Trophoblast cell (in vitro differentiated cells and primary cell): ENCODE measurements around the gene SQSTM1.

Experiments
- DNase-seq, 2 donors: peaks; one replicate each; pipeline ENCODE4 v3.0.0-alpha.2; 2016
- H2AFZ ChIP-seq: 2 replicates; pipeline ENCODE4 v1.6.1; 2013; ENCODE audit warnings: low read length, moderate library complexity, mild to moderate bottlenecking; ENCODE audit not compliant: insufficient read depth, poor library complexity
- H2AK5ac ChIP-seq: 2 replicates; pipeline ENCODE4 v1.6.1; 2013; ENCODE audit warnings: mild to moderate bottlenecking, low read length
- H2BK120ac ChIP-seq: 2 replicates; pipeline ENCODE4 v1.6.1; 2013; ENCODE audit warnings: low read length, mild to moderate bottlenecking, moderate library complexity; ENCODE audit not compliant: insufficient read depth, poor library complexity
- H2BK12ac ChIP-seq: 2 replicates; pipeline ENCODE4 v1.6.1; 2013; ENCODE audit warnings: mild to moderate bottlenecking, low read length, moderate library complexity
- H2BK5ac ChIP-seq: 2 replicates; pipeline ENCODE4 v1.6.1; 2013; ENCODE audit warnings: low read length, low read depth, moderate library complexity, mild to moderate bottlenecking; ENCODE audit not compliant: poor library complexity
- H3K14ac ChIP-seq: 2 replicates; pipeline ENCODE4 v1.6.1; 2013; ENCODE audit warnings: mild to moderate bottlenecking, low read length
- H3K18ac ChIP-seq: 2 replicates; pipeline ENCODE4 v1.6.1; 2013; ENCODE audit warnings: mild to moderate bottlenecking, low read length
- H3K23ac ChIP-seq: 2 replicates; pipeline ENCODE4 v1.6.1; 2013; ENCODE audit warnings: low read length
- H3K27ac ChIP-seq: 2 replicates; pipeline ENCODE4 v1.5.1; 2013; ENCODE audit warnings: low read depth, mild to moderate bottlenecking, inconsistent platforms, low read length, moderate library complexity
- H3K27me3 ChIP-seq: 2 replicates; pipeline ENCODE4 v1.6.1; 2013; ENCODE audit warnings: inconsistent platforms, mild to moderate bottlenecking, low read length, moderate library complexity; ENCODE audit not compliant: insufficient read depth
- H3K36me3 ChIP-seq, 2 experiments: 1 replicate in 1 of 2; 2 replicates in 1 of 2; pipeline ENCODE4 v1.6.1; 2013; ENCODE audit warnings: low read length in 2 of 2, mild to moderate bottlenecking in 2 of 2, moderate library complexity in 1 of 2; ENCODE audit not compliant: insufficient read depth in 2 of 2, control insufficient read depth in 1 of 2
- H3K4ac ChIP-seq: 2 replicates; pipeline ENCODE4 v1.6.1; 2013; ENCODE audit warnings: low read depth, mild to moderate bottlenecking, low read length, moderate library complexity
- H3K4me1 ChIP-seq, 2 experiments: 1 replicate in 1 of 2; 2 replicates in 1 of 2; pipeline ENCODE4 v1.6.1; 2013; ENCODE audit warnings: low read length in 2 of 2, mild to moderate bottlenecking in 2 of 2, moderate library complexity in 1 of 2; ENCODE audit not compliant: insufficient read depth in 2 of 2, control insufficient read depth in 1 of 2
- H3K4me2 ChIP-seq: 2 replicates; pipeline ENCODE4 v1.6.1; 2013; ENCODE audit warnings: inconsistent platforms, mild to moderate bottlenecking, low read length, moderate library complexity
- H3K4me3 ChIP-seq: 2 replicates; pipeline ENCODE4 v1.5.1; 2013; ENCODE audit warnings: mild to moderate bottlenecking, low read depth, low read length, inconsistent platforms
- H3K79me1 ChIP-seq: one replicate; pipeline ENCODE4 v1.6.1; 2013; ENCODE audit warnings: low read length
- H3K79me2 ChIP-seq: 2 replicates; pipeline ENCODE4 v1.6.1; 2013; ENCODE audit warnings: low read length, mild to moderate bottlenecking; ENCODE audit not compliant: control insufficient read depth, insufficient read depth, poor library complexity
- H3K9ac ChIP-seq: 2 replicates; pipeline ENCODE4 v1.6.1; 2013; ENCODE audit warnings: mild to moderate bottlenecking, low read length
- H3K9me3 ChIP-seq: 2 replicates; pipeline ENCODE4 v1.6.1; 2013; ENCODE audit warnings: low read depth, mild to moderate bottlenecking, control low read depth, inconsistent platforms, low read length; ENCODE audit not compliant: insufficient read depth
- H4K12ac ChIP-seq: 2 replicates; pipeline ENCODE4 v1.6.1; 2013; ENCODE audit warnings: low read depth, mild to moderate bottlenecking, low read length, moderate library complexity
- H4K8ac ChIP-seq: 2 replicates; pipeline ENCODE4 v1.6.1; 2013; ENCODE audit warnings: low read depth, mild to moderate bottlenecking, low read length, moderate library complexity
- H4K91ac ChIP-seq: one replicate; pipeline ENCODE4 v1.6.1; 2013; ENCODE audit warnings: low read depth, mild to moderate bottlenecking, low read length, moderate library complexity
- WGBS: extraction: QIAGEN DNeasy Blood & Tissue Kit; methylation state at CpG from one replicate; pipeline ENCODE4 v1.1.7; 2013; ENCODE audit warnings: missing lambda C conversion rate; ENCODE audit not compliant: insufficient read length, insufficient coverage; ENCODE audit errors: extremely low coverage; 5-methylcytosine and 5-hydroxymethylcytosine counted together

SQSTM1 gene

DNA sequence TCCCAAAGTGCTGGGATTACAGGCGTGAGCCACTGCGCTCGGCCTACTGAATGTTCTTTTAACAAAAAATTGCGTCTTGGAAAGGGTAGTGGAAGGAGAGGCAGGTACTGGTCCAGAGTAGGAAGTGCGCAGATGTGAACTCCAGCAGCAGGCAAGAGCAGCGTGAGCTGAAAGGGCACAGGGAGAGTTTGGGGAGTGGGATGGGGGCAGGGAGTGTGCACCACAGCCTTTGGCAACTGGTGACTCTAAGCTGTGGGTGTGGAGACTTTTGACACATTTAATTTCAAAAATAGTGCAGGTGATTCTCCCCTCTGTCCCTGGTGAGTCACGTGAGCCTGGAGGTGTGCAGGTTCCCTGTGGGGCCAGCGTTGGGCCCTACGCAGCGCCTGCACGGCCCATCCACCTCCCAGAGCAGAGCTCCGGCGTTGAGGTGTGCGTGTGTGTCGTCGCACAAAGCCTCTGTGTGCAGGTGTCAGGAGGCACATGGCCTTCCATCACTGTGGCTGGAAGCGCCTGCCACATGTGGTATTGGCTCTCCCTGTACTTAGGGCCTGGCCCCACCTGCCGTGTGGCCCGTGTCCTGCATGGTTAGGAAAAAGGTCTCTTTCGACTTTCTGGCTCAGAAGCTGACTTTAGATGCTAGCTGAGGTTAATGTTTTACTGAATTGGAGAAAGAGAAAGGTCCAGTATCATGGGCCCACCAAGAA, 11.5 kb downstream of the SQSTM1 start:
- WGBS = no CpG with 5 or more reads among the region's 20 CpGs
- Histone ChIP-seq H3K79me1 (no peaks in the 10 kb centered on the region), H3K27ac (no peak overlapping the region), H3K27me3 (no peaks in the 10 kb centered on the region), H2AFZ (no peak overlapping the region), H3K14ac (no peak overlapping the region), H3K23ac (no peak overlapping the region), H3K4me3 (no peak overlapping the region), H2AK5ac (no peak overlapping the region), H3K4me1 (no peaks in the 10 kb centered on the region), H3K9me3 (peaks cover 8% of the 10 kb centered on the region), H3K4me2 (no peak overlapping the region), H2BK12ac (no peak overlapping the region), H4K12ac (no peak overlapping the region), H3K79me2 (no peaks in the 10 kb centered on the region), H3K18ac (no peak overlapping the region), H2BK120ac (no peak overlapping the region), H2BK5ac (no peak overlapping the region), H4K91ac (no peak overlapping the region), H3K4ac (no peak overlapping the region), H3K9ac (no peak overlapping the region), H4K8ac (no peak overlapping the region), H3K36me3 (peaks cover 59 to 67% of the 10 kb centered on the region in 2 experiments)
- peak in 1 of 2 donors; percentile 31 for DNase-seq

DNA sequence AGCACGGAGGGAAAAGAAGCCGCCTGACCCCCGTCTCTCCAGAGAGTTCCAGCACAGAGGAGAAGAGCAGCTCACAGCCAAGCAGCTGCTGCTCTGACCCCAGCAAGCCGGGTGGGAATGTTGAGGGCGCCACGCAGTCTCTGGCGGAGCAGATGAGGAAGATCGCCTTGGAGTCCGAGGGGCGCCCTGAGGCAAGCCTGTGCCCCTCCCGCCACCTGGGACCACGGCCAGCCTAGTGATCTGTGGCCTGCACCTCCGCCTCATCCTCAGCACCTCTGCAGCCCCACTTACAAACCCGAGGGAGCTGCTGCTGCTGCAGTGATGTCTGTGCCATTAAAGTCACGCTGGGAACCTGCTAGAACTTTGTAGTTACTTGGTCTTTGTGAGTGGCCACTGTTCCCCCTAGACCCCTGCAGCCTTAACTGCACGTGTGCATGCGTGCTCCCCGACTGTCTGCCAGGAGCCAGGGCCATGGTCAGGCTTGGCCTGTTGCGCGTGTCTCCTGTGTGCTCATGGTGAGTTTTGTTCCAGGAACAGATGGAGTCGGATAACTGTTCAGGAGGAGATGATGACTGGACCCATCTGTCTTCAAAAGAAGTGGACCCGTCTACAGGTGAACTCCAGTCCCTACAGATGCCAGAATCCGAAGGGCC, 12.5 kb downstream of the SQSTM1 start:
- WGBS = no CpG with 5 or more reads among the region's 23 CpGs
- H4K8ac ChIP-seq = no peak overlapping the region
- no peak overlapping the region for H3K18ac ChIP-seq
- H3K79me2 ChIP-seq = no peaks in the 10 kb centered on the region
- no peak overlapping the region for H2AFZ ChIP-seq
- H3K27me3 ChIP-seq = no peaks in the 10 kb centered on the region
- no peak overlapping the region for H2BK5ac ChIP-seq
- H3K4ac ChIP-seq = no peak overlapping the region
- no peak overlapping the region for H3K14ac ChIP-seq
- no peak overlapping the region for H4K12ac ChIP-seq
- no peak overlapping the region for H2BK12ac ChIP-seq
- no peak overlapping the region for H3K23ac ChIP-seq
- H3K9ac ChIP-seq = no peak overlapping the region
- H3K36me3 ChIP-seq = peaks cover 64 to 70% of the 10 kb centered on the region in 2 experiments
- H3K4me3 ChIP-seq = no peak overlapping the region
- no peak overlapping the region for H2AK5ac ChIP-seq
- no peak overlapping the region for H4K91ac ChIP-seq
- H2BK120ac ChIP-seq = no peak overlapping the region
- H3K4me1 ChIP-seq = no peaks in the 10 kb centered on the region
- no peak overlapping the region for H3K27ac ChIP-seq
- peaks cover 6% of the 10 kb centered on the region for H3K9me3 ChIP-seq
- H3K79me1 ChIP-seq = no peaks in the 10 kb centered on the region
- no peak overlapping the region for H3K4me2 ChIP-seq
- DNase-seq = no peak

DNA sequence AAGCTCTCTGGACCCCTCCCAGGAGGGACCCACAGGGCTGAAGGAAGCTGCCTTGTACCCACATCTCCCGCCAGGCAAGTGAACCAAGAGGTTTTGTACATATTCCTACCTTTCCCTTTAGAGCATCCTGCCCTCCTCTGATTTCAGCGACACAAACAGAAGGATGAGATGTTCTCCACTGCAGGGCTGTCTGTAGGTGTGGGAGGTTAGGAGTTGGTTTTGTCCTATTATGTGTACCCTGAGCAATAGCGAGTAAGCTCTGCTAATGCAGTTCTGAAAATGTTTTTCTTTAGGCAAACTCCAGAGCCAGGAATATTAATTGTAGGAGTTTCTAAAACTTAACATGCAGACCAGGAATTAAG, 13.0 kb downstream of the SQSTM1 start:
- Histone ChIP-seq H3K27me3 (no peaks in the 10 kb centered on the region), H3K79me2 (no peaks in the 10 kb centered on the region), H2BK12ac (no peak overlapping the region), H3K4ac (no peak overlapping the region), H3K4me3 (no peak overlapping the region), H3K36me3 (peaks cover 69 to 74% of the 10 kb centered on the region in 2 experiments), H4K12ac (no peak overlapping the region), H3K9ac (no peak overlapping the region), H3K4me1 (no peaks in the 10 kb centered on the region), H4K8ac (no peak overlapping the region), H2BK5ac (no peak overlapping the region), H3K14ac (no peak overlapping the region), H3K4me2 (no peak overlapping the region), H4K91ac (no peak overlapping the region), H3K27ac (no peak overlapping the region), H3K79me1 (no peaks in the 10 kb centered on the region), H3K9me3 (peaks cover 6% of the 10 kb centered on the region), H3K23ac (no peak overlapping the region), H2BK120ac (no peak overlapping the region), H2AK5ac (no peak overlapping the region), H2AFZ (no peak overlapping the region), H3K18ac (no peak overlapping the region)
- DNase-seq = no peak
- no CpG with 5 or more reads among the region's 3 CpGs for WGBS

DNA sequence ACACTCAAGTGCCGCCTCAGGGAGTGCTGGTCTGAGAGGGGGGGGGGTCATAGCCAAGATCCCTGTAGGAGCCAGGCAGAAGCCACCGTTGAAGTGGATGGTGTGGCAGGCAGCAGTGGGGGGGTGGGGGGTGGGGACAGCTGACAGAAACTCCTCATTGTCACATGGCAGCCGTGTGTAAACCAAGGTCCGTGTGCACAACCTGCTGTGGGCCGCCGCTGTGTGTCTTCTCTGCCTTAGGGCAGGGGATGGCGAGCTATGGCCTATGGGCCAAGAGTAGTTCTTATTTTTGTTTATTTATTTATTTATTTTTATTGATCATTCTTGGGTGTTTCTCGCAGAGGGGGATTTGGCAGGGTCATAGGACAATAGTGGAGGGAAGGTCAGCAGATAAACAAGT, 13.4 kb downstream of the SQSTM1 start:
- H3K23ac ChIP-seq = no peak overlapping the region
- no peak overlapping the region for H4K91ac ChIP-seq
- H2BK12ac ChIP-seq = no peak overlapping the region
- peaks cover 6% of the 10 kb centered on the region for H3K9me3 ChIP-seq
- H3K27ac ChIP-seq = no peak overlapping the region
- no peak overlapping the region for H2BK120ac ChIP-seq
- H2BK5ac ChIP-seq = no peak overlapping the region
- H2AFZ ChIP-seq = no peak overlapping the region
- H3K9ac ChIP-seq = no peak overlapping the region
- no peak overlapping the region for H2AK5ac ChIP-seq
- no peak overlapping the region for H3K4me3 ChIP-seq
- H4K8ac ChIP-seq = no peak overlapping the region
- H3K4me2 ChIP-seq = no peak overlapping the region
- no CpG with 5 or more reads among the region's 8 CpGs for WGBS
- no peaks in the 10 kb centered on the region for H3K79me2 ChIP-seq
- H3K36me3 ChIP-seq = peaks cover 66 to 71% of the 10 kb centered on the region in 2 experiments
- H4K12ac ChIP-seq = no peak overlapping the region
- no peaks in the 10 kb centered on the region for H3K27me3 ChIP-seq
- H3K4ac ChIP-seq = no peak overlapping the region
- DNase-seq = peak in 1 of 2 donors; percentile 2
- no peak overlapping the region for H3K14ac ChIP-seq
- H3K4me1 ChIP-seq = no peaks in the 10 kb centered on the region
- H3K18ac ChIP-seq = no peak overlapping the region
- H3K79me1 ChIP-seq = no peaks in the 10 kb centered on the region
